ENCODE data around the gene PRRC2C.

DNA sequence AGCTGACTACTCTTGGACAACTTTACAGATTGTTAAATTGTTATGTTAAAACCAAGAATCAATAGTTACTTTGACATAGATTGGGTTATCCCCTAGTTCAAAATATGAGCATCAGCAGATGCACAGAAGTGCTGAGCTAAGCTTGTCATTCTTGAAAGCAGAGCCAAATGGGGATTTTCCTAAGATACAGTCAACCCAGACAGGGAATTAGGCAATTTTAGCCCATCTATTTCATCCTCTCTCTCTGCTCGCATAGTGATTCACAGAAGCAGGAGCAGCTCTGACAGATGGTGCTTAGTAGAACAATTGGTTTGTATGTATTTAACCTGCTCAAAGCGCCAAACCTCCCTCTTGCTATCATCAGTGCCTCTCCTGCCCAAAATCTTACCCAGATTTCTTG is 27.9 kb upstream of the PRRC2C start:
- TF ChIP-seq CTCF (IDR thresholded peaks at IDR 0.05) (no peak), POLR2A (IDR thresholded peaks at IDR 0.05) (no peak)
